HG03159 (cell line): Measurements from ENCODE around the gene IFNL3.
"Not testable (repeated sequence)": the region's sequence is repeated elsewhere in the genome, so short reads cannot be mapped to it uniquely, and the experiment has no call there.

Experiments
- ATAC-seq: cut with Tn5 transposase; IDR thresholded peaks from one replicate; pipeline ENCODE4 v1.9.1; 2021; ENCODE audit warnings: mild to moderate bottlenecking, moderate library complexity; ENCODE audit not compliant: unreplicated experiment

IFNL3 gene

GRCh38 chr19:39244410-39245100 is at the start of gene IFNL3:
IFNL3 (minus strand) TSS chr19:39245006; CDS start chr19:39244967, 39 bp downstream.
- ATAC-seq = not testable (repeated sequence)

GRCh38 chr19:39293394-39293793 is 48.6 kb upstream of the IFNL3 start:
- no peak for ATAC-seq

GRCh38 chr19:39284032-39284431 is 39.2 kb upstream of the IFNL3 start:
- no peak for ATAC-seq

- ATAC-seq = no peak
Measured at GRCh38 chr19:39282021-39282420, 37.2 kb upstream of the IFNL3 start.

- no peak for ATAC-seq
Measured at GRCh38 chr19:39277598-39277997, 32.8 kb upstream of the IFNL3 start.

- no peak for ATAC-seq
Measured at GRCh38 chr19:39276740-39277139, 31.9 kb upstream of the IFNL3 start.

- no peak for ATAC-seq
Measured at GRCh38 chr19:39275578-39275977, 30.8 kb upstream of the IFNL3 start.

- not testable (repeated sequence) for ATAC-seq
Measured at GRCh38 chr19:39273859-39274258, 29.1 kb upstream of the IFNL3 start.

- no peak for ATAC-seq
Measured at GRCh38 chr19:39270036-39270871, 25.4 kb upstream of the IFNL3 start.

GRCh38 chr19:39269369-39269768 is 24.6 kb upstream of the IFNL3 start:
- not testable (repeated sequence) for ATAC-seq

GRCh38 chr19:39268531-39269223 is 23.9 kb upstream of the IFNL3 start:
- ATAC-seq = not testable (repeated sequence)

GRCh38 chr19:39268085-39268484 is 23.3 kb upstream of the IFNL3 start, which contains the start of gene IFNL2:
IFNL2 (plus strand) TSS chr19:39268396; CDS start chr19:39268569, 173 bp downstream.
- not testable (repeated sequence) for ATAC-seq

GRCh38 chr19:39265321-39265916 is 20.6 kb upstream of the IFNL3 start:
- no peak for ATAC-seq

- ATAC-seq = no peak
Measured at GRCh38 chr19:39264306-39265290, 19.8 kb upstream of the IFNL3 start.

GRCh38 chr19:39263912-39264305 is 19.1 kb upstream of the IFNL3 start:
- no peak for ATAC-seq

GRCh38 chr19:39262496-39262895 is 17.7 kb upstream of the IFNL3 start:
- ATAC-seq = no peak

GRCh38 chr19:39261704-39262103 is 16.9 kb upstream of the IFNL3 start:
- ATAC-seq = no peak

GRCh38 chr19:39257227-39257626 is 12.4 kb upstream of the IFNL3 start:
- no peak for ATAC-seq

- no peak for ATAC-seq
Measured at GRCh38 chr19:39254531-39255345, 9.9 kb upstream of the IFNL3 start.
